ENCODE results near the gene PTCHD1. TPM values are rescaled to one million over a fixed set of nuclear protein-coding genes. Genes with fewer than 3 reads are reported as not detected.

Gene PTCHD1
- total and polyA plus RNA-seq, 12 donors: under 0.01 to 0.28 (median 0.03) TPM; not detected in 2

DNA sequence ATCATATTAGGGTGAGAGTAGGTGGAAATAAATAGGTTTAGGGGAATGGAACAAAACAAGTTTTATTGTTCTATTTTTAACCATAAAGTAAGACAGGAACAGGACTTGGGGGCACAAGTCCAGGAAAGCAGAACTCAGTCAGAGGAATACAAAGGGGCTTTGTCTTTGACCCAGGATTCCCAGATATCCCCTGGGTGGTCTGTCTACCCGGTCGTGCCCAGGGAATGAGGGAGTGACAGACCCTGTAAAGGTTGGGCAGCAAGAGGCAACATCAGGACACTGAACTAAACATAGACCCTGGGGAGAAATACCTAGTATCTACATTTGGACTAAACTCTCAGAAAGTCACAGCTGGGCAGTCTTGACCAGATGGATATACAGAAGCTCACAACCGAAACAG, 50.6 kb downstream of the PTCHD1 start:
- Histone ChIP-seq H3K9me3 (no peaks in the 10 kb centered on the region), H3K27ac (no peak overlapping the region), H3K4me3 (no peak overlapping the region), H3K4me1 (peaks cover 0 to 3% (median 0%) of the 10 kb centered on the region in 9 donors), H3K27me3 (peaks cover 0 to 37% (median 0%) of the 10 kb centered on the region in 7 donors), H3K36me3 (no peaks in the 10 kb centered on the region)
- intact Hi-C loops (cut with DNase I): no loop called here
- ATAC-seq (no peak), DNase-seq (no peak)
- TF ChIP-seq, protein P1, sequence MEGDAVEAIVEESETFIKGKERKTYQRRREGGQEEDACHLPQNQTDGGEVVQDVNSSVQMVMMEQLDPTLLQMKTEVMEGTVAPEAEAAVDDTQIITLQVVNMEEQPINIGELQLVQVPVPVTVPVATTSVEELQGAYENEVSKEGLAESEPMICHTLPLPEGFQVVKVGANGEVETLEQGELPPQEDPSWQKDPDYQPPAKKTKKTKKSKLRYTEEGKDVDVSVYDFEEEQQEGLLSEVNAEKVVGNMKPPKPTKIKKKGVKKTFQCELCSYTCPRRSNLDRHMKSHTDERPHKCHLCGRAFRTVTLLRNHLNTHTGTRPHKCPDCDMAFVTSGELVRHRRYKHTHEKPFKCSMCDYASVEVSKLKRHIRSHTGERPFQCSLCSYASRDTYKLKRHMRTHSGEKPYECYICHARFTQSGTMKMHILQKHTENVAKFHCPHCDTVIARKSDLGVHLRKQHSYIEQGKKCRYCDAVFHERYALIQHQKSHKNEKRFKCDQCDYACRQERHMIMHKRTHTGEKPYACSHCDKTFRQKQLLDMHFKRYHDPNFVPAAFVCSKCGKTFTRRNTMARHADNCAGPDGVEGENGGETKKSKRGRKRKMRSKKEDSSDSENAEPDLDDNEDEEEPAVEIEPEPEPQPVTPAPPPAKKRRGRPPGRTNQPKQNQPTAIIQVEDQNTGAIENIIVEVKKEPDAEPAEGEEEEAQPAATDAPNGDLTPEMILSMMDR (IDR thresholded peaks at IDR 0.05): no peak
- WGBS, 2 donors: 45 to 63% methylated on average over 3 of the region's 3 CpGs

- ATAC-seq (no peak), DNase-seq (no peak)
- Histone ChIP-seq H3K36me3 (no peaks in the 10 kb centered on the region), H3K4me3 (no peak overlapping the region), H3K9me3 (no peaks in the 10 kb centered on the region), H3K27ac (no peak overlapping the region), H3K27me3 (peaks cover 0 to 31% (median 0%) of the 10 kb centered on the region in 7 donors), H3K4me1 (peaks cover 0 to 3% (median 0%) of the 10 kb centered on the region in 9 donors)
- TF ChIP-seq, protein P1 (IDR thresholded peaks at IDR 0.05): no peak
- intact Hi-C loops (cut with DNase I): no loop called here
These were observed 51.6 kb downstream of the PTCHD1 start for GRCh38 chrX:23386260-23386659.

DNA sequence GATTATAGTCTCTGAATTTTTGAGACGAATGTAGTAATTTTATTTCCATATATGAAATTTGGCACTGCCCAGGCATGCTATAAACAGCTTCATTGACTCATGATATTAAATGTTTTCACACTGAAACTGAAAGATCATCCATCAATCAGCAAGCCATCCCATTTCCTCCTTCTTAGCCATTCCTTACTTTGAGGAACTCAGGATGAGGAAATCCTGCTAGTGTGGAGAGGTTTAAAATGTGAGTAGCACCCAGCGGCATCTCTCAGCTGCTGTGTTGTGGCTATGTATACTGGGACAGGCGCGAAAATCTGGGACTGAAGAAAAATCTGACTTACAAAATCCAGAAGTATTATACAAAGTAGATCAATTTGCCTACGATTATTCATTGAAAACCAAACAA, 52.1 kb downstream of the PTCHD1 start:
- TF ChIP-seq, protein P1 (IDR thresholded peaks at IDR 0.05): no peak
- DNase-seq: no peak

GRCh38 chrX:23387550-23388184, 53.0 kb downstream of the PTCHD1 start:
- Histone ChIP-seq H3K27me3 (peaks cover 0 to 20% (median 0%) of the 10 kb centered on the region in 7 donors), H3K4me3 (no peak overlapping the region), H3K27ac (no peak overlapping the region), H3K9me3 (no peaks in the 10 kb centered on the region), H3K4me1 (peaks cover 0 to 3% (median 0%) of the 10 kb centered on the region in 9 donors), H3K36me3 (no peaks in the 10 kb centered on the region)
- intact Hi-C loops (cut with DNase I): no loop called here
- 76 to 81% methylated on average over 6 of the region's 6 CpGs for WGBS, 2 donors
- ATAC-seq: no peak
- TF ChIP-seq, protein P1 (IDR thresholded peaks at IDR 0.05): no peak
- DNase-seq: no peak

More for the DNA sequence above, 52.1 kb downstream of the PTCHD1 start:
- no peak for ATAC-seq
- Histone ChIP-seq H3K4me3 (no peak overlapping the region), H3K27ac (no peak overlapping the region), H3K4me1 (peaks cover 0 to 3% (median 0%) of the 10 kb centered on the region in 9 donors), H3K36me3 (no peaks in the 10 kb centered on the region), H3K9me3 (no peaks in the 10 kb centered on the region), H3K27me3 (peaks cover 0 to 28% (median 0%) of the 10 kb centered on the region in 7 donors)
- intact Hi-C loops (cut with DNase I): no loop called here
- WGBS, 2 donors: 73 to 74% methylated on average over 5 of the region's 5 CpGs

All from heart right ventricle (tissue), 16 donors.